ENCODE results near the gene TBC1D10A.

Gene TBC1D10A

DNA sequence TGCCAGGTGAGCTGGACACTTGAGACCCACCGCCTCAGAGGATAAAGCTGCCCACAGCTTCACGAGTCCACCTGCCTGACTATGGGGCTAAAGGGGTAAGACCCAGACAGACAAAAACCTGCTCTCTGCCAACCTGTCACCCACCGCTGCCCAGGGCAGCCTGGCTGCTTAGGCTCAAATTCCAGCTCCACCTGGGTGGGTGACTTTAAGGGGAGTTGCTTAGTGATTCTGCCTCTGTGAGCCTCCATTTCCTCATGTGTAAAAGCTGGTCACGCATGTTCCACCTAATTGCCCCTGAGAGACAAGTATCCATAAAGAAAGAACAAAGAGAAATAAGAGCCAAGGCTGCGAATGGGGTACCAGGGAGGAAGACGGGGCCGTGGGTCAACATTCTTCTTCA lies 33.7 kb downstream of the TBC1D10A start:
- no peak overlapping the region for H3K27ac ChIP-seq
- no peak for TF ChIP-seq ZFX (IDR thresholded peaks at IDR 0.05; ENCODE audit: borderline replicate concordance)
- TF ChIP-seq, protein P1, sequence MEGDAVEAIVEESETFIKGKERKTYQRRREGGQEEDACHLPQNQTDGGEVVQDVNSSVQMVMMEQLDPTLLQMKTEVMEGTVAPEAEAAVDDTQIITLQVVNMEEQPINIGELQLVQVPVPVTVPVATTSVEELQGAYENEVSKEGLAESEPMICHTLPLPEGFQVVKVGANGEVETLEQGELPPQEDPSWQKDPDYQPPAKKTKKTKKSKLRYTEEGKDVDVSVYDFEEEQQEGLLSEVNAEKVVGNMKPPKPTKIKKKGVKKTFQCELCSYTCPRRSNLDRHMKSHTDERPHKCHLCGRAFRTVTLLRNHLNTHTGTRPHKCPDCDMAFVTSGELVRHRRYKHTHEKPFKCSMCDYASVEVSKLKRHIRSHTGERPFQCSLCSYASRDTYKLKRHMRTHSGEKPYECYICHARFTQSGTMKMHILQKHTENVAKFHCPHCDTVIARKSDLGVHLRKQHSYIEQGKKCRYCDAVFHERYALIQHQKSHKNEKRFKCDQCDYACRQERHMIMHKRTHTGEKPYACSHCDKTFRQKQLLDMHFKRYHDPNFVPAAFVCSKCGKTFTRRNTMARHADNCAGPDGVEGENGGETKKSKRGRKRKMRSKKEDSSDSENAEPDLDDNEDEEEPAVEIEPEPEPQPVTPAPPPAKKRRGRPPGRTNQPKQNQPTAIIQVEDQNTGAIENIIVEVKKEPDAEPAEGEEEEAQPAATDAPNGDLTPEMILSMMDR (IDR thresholded peaks at IDR 0.05): no peak

DNA sequence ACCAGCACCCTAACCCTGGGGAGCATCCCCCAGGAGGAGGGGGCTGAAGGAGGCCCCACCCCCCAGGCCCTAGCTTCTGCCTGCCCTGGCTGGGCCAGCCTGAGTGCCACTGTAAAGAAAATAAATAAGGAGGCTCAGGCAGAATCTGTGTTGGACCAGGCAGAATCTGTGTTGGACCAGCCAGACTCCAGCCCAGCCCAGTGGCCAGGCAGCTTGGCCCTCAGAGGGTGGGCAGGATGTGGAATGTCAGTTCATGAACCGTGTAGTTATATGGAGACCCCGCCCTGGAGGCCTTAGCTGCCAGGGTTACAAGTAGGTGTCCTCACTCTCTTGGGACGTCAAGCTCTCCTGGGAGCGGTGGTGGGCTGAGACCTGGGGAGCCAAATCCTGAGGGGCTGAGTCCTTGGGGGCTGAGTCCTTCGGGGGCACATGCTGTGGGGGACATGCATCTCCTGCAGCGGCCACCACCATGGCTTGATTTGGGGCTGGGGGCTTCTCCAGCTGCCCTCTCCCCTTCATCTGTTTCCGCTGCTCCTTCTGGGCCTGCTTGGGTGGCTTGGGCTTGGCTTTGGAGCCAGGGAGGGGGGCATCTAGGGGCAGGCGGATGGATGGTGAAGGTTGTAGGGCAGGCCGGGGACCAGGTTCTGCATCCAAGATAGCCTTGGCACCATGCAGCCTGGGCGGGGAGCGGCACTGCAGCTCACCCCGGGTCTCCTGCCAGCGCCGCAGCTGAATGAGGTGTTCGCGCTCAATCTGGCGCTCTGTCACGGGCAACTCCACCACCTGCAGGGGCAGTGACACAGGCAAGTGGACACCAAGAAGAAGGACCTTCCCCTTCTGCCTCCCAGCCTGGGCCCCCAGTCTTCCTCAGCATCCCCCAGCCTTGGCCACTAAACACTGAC lies 34.4 kb downstream of the TBC1D10A start:
- TF ChIP-seq, protein P1 (IDR thresholded peaks at IDR 0.05): no peak
- TF ChIP-seq ZFX (IDR thresholded peaks at IDR 0.05; ENCODE audit: borderline replicate concordance): no peak
- H3K27ac ChIP-seq: no peak overlapping the region; the same call in 1 of the 2 replicates

DNA sequence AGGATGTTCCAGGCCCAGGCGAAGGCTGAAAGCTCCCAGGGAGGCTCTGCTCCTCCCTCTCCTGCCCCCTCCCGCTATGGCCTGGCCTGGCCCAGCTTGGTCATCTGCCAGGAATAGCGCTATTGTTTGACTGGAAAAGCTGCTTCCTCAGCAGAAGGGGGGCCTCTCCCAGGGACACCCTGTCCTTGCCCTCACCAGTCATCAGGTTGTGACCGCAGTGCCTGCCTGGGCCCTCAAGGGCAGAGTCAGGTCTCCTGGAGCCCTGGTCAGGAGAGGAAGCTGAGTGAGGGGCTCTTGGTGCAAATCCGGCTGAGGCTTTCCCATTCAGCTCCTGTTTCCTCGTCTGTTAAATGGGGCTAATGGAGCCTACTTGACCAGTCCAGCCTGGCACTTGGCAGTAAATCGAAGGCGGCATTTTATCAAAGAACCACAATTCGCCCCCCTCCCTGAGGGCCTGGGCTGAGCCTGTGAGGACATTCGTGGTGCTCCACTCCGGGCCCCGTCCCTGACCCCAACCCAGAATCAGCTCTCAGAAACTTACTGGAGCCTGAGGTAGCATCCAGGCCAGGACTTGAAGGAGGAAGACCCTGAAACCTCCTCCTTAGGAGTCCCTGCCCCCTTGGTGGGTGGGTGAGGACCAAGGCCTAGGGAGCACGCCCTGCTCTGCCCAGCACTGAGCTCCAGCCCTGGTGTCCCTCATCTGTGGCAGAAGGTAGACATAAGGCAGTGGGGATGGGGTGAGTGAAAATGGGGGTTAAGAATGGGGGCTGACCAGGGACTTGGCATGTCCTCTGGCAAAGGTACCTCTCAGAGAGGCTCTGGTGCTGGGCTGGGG lies 35.5 kb downstream of the TBC1D10A start:
- peak overlapping the region; percentile 69 for H3K27ac ChIP-seq
- TF ChIP-seq, protein P1 (IDR thresholded peaks at IDR 0.05): no peak

DNA sequence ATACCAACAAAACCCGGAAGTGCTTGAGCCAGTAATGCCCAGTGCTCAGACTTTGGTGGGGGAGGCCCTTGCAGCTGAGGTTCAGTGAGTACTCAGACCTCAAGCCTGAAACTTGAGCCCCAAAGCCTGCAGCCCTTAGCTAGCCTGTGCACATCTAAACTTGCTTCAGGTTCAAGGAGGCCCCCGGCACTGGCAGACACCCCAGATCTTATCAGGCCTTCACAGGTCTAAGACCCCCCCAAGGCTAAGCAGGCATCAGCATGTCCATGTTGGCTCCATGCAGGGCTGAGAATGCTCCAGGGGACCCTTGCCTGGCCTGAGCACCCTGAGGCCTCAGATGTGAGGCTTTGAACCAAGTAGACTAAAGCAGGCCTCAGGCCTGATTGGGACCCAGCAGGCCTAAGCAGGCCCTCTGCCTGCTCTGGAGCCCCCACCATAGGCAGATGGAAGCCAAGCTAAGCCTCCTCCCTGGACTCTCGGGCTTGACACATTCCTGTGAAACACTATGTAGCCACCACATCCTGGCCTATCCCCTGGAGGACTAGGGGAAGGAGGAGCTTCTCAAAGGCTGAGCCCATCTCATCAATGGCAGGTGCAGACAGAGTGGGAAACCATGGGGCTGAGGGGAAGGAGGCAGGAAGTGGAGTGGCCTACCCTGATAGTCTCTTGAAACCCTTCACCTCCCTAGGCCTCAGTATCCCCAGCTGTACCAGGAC lies 36.2 kb downstream of the TBC1D10A start:
- TF ChIP-seq, protein P1 (IDR thresholded peaks at IDR 0.05): no peak
- no peak for TF ChIP-seq ZFX (IDR thresholded peaks at IDR 0.05; ENCODE audit: borderline replicate concordance)
- peak overlapping the region; percentile 69 for H3K27ac ChIP-seq

DNA sequence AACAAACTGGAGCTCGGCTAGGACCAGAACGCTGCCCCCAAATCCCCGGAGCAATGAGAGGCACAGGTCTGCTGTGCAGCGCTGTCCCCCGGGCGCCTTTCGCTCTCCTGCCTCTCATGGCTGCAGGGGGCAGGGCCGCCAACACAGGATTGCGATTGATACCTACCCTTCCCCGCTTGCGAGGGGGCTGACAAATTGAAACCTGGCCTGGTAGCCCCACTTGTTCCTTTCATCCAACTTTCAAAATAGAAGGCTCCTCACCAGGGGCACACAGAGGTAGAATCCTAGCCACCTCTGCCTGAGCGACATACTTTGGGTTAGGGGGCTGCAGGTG lies 36.8 kb downstream of the TBC1D10A start:
- peak overlapping the region; percentile 69 for H3K27ac ChIP-seq
- TF ChIP-seq ZFX (IDR thresholded peaks at IDR 0.05; ENCODE audit: borderline replicate concordance): no peak
- TF ChIP-seq, protein P1 (IDR thresholded peaks at IDR 0.05): no peak

DNA sequence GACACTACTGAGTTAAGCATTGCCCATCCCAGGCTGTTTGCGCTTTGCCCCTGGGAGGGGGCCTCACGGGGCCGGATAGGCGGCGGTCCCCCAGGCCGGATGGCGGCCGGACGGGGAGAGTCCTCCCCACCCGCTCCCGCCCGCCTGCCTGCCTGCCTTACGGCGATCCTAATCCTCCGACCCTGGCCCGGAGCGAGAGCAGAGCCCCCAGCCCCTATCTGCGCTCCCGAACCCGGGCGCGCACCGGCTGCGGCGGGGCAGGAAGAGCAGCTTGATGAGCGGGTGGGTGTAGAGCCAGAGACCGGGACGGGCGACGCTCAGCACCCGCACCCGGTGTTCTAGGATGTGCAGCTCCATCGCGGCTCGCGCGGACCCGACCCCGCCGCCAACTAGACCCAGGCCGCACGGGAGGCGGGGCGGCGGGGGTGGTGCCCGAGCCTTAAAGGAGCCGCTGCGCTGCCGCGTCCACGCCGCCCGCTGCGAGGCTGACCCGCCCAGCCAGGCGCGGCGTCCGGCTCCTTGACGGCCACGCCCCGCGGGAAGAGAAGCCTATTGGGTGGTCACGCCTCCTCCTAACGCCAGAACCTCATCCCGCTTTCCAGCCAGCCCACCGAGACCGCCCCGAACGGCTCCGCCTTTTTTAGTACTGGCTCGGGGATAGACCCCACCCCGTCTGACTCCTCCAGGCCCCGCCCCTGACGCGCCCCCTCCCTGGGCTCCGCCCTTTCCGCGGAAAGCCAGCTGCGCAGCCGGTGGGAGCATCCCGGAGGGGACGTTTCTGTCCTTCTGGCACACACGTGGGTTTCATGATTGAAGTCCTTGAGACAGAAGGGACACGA lies 37.4 kb downstream of the TBC1D10A start, which contains the start of gene CASTOR1:
TSS of gene CASTOR1 (minus strand) at position 365 of the 839 bp plus-strand sequence. CDS start at position 357, 8 bp downstream.
- peak within 1 kb of the TSS; percentile 69 for H3K27ac ChIP-seq
- no peak for TF ChIP-seq ZFX (IDR thresholded peaks at IDR 0.05; ENCODE audit: borderline replicate concordance)
- TF ChIP-seq, protein P1 (IDR thresholded peaks at IDR 0.05): no peak

Data from 22Rv1 (cell line).